Lower leg skin (tissue), 4 donors: Measurements from ENCODE around the gene HDAC9. TPM values are rescaled to one million over a fixed set of nuclear protein-coding genes. Genes with fewer than 3 reads are reported as not detected.

Experiments
- DNase-seq, 2 donors: peaks; one replicate each; pipeline ENCODE4 v3.0.0-alpha.2; 2019; ENCODE audit warnings: low spot score in 2 of 2
- H3K4me3 ChIP-seq: fragments of 200-600 bp; sonication (generic); 2 replicates; pipeline ENCODE4 v1.5.1; 2017; ENCODE audit warnings: mild to moderate bottlenecking, low read depth; ENCODE audit not compliant: poor library complexity, severe bottlenecking
- CTCF ChIP-seq, 3 donors: fragments of 450-650 bp; IDR thresholded peaks; one replicate each; pipeline ENCODE4 v1.5.1; 2016; ENCODE audit warnings: antibody characterized with exemption in 3 of 3, mild to moderate bottlenecking in 3 of 3, moderate library complexity in 2 of 3
- POLR2A ChIP-seq, 2 donors: fragments of 450-650 bp; IDR thresholded peaks; one replicate each; pipeline ENCODE4 v1.6.1; 2016 to 2017; ENCODE audit warnings: antibody characterized with exemption in 2 of 2, mild to moderate bottlenecking in 1 of 2, moderate library complexity in 1 of 2
- WGBS, 2 donors: methylation state at CpG; one replicate each; pipeline ENCODE4 v1.1.5; 2018; 5-methylcytosine and 5-hydroxymethylcytosine counted together
- intact Hi-C: fragments of 100-400 bp; cut with DNase I; formaldehyde crosslinking; loops from one replicate; pipeline ENCODE4 v1.15.0; 2023; ENCODE audit warnings: low total_unique reads
- total RNA-seq, 4 donors: library from RNA; depleted of rRNA; stranded (reverse); fragments of >200 nt; gene quantifications; one replicate each; pipeline ENCODE4 v1.1.0, GENCODE V29; 2016

HDAC9 gene
- total RNA-seq, 4 donors from 2014 or later = 3.1 to 5.5 (median 4.7) TPM

DNA sequence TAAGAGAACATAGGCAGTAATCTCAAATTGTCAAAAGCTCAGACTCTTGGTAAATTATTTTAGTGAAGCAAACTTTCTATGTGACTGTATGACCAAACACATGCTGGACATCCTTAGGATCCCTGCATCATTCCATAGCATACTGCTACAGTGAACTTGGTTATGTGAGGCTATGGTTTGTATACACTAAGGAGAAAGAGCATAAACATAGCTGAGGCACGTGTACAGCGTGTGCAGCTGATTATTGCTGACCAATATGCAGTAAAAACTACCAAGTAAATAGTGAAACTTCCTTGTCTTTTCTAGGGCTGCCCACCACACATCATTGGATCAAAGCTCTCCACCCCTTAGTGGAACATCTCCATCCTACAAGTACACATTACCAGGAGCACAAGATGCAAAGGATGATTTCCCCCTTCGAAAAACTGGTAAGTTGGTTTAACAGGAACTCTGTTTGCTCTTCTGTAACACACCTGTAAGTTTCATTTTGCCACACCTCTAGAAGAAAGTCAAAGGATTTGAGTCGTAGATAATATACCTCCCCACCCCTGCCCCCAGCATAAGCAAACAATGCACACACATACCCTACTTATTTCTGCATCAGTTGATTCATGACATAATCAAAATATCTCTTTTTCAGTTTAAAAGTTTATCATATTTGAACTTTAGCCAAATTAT, 98.2 kb downstream of the HDAC9 start:
- no peak for DNase-seq
- intact Hi-C loops = no loop called here
- WGBS, 2 donors = 82 to 84% methylated on average over 4 of the region's 4 CpGs
- H3K4me3 ChIP-seq = no peak overlapping the region
- TF ChIP-seq CTCF (IDR thresholded peaks at IDR 0.05) (no peak), POLR2A (IDR thresholded peaks at IDR 0.05) (no peak)

- DNase-seq = no peak
- intact Hi-C loops = no loop called here
- H3K4me3 ChIP-seq = no peak overlapping the region
- TF ChIP-seq POLR2A (IDR thresholded peaks at IDR 0.05) (no peak), CTCF (IDR thresholded peaks at IDR 0.05) (no peak)
- WGBS, 2 donors = 83 to 86% methylated on average over 1 of the region's 1 CpG
These were observed 102.2 kb downstream of the HDAC9 start for GRCh38 chr7:18597754-18598153.

- DNase-seq = no peak
- TF ChIP-seq CTCF (IDR thresholded peaks at IDR 0.05) (no peak), POLR2A (IDR thresholded peaks at IDR 0.05) (no peak)
- WGBS, 2 donors = 65 to 79% methylated on average over 1 of the region's 1 CpG
- H3K4me3 ChIP-seq = no peak overlapping the region
- intact Hi-C loops = no loop called here
These were observed 111.5 kb downstream of the HDAC9 start for GRCh38 chr7:18607025-18607424.

DNA sequence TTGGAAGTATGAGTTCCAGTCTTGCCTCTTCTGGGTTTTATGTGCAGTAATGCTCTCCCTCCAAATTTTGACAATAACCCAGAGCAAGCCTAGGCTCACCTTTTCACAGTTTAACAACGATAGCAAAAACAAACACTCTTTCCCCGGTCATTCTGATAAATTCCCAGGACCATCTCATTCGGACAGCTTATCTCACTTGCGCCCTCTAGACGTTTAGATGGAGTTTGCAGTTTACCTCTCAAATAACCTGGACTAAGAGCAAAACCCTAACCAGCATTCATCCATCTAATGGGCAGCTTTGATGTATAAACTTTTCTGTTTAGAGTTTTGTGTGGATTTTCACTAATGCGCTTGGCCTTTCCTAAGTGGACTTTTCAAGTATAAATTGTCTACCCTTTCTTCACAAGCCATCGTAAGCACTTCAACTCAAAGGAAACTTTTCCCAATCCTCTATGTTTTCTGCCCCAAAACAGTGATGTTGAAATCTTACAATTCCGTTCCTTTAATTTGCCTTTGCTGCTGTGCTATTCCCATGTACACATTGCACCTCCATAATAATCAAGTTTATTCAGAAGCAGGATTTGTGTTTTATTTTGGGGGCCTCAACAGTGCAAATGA, 114.9 kb downstream of the HDAC9 start:
- H3K4me3 ChIP-seq = no peak overlapping the region
- WGBS, 2 donors = 65 to 72% methylated on average over 8 of the region's 8 CpGs
- no peak for DNase-seq
- intact Hi-C loops = no loop called here
- no peak for TF ChIP-seq CTCF (IDR thresholded peaks at IDR 0.05)
- TF ChIP-seq POLR2A (IDR thresholded peaks at IDR 0.05) = no peak

DNA sequence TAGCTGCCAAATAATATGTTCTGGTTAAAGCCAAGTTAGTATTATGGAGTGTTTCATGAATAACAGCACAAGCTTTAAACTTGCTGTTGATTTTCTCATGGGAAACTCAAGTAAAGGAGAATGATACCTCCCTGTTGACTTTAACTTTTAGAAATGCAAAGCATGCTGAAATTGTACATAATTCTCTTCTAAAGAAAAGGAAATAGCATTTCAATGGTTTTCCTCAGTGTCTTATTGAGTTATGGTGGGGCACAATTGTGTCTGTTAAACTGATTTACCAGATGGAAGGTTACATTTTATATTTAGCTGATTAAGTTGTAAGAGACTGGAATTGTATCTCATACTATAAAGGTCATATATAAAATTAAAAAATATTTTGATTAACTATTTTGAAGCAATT, 119.3 kb downstream of the HDAC9 start:
- intact Hi-C loops = no loop called here

More for the DNA sequence above, 119.3 kb downstream of the HDAC9 start:
- H3K4me3 ChIP-seq = no peak overlapping the region
- TF ChIP-seq POLR2A (IDR thresholded peaks at IDR 0.05) = no peak
- TF ChIP-seq CTCF (IDR thresholded peaks at IDR 0.05) = no peak
- DNase-seq = no peak
